ENCODE data around the gene CCDC116.

Gene CCDC116

GRCh38 chr22:21680830-21681565, 48.4 kb downstream of the CCDC116 start:
- Histone ChIP-seq H3K9me3 (ENCODE audit: control insufficient read depth in 1 of 2, low read length in 2 of 2) (no peaks in the 10 kb centered on the region), H3K36me3 (ENCODE audit: control insufficient read depth in 1 of 2, insufficient read depth in 2 of 2, low read length in 2 of 2) (peaks cover 18 to 50% of the 10 kb centered on the region in 2 donors), H3K27me3 (ENCODE audit: low read depth, low read length) (no peaks in the 10 kb centered on the region), H3K27ac (ENCODE audit: low read length) (no peak overlapping the region), H3K4me3 (ENCODE audit: low read depth in 1 of 2, low read length in 2 of 2) (no peak overlapping the region), H3K4me1 (ENCODE audit: control insufficient read depth in 1 of 2, insufficient read depth in 2 of 2, low read length in 2 of 2) (no peaks in the 10 kb centered on the region)

- H3K36me3 ChIP-seq (ENCODE audit: control insufficient read depth in 1 of 2, insufficient read depth in 2 of 2, low read length in 2 of 2) = peaks cover 18 to 56% of the 10 kb centered on the region in 2 donors
- no peak overlapping the region for H3K27ac ChIP-seq (ENCODE audit: low read length)
- no peaks in the 10 kb centered on the region for H3K27me3 ChIP-seq (ENCODE audit: low read depth, low read length)
- no peaks in the 10 kb centered on the region for H3K9me3 ChIP-seq (ENCODE audit: control insufficient read depth in 1 of 2, low read length in 2 of 2)
- H3K4me3 ChIP-seq (ENCODE audit: low read depth in 1 of 2, low read length in 2 of 2) = no peak overlapping the region
- H3K4me1 ChIP-seq (ENCODE audit: control insufficient read depth in 1 of 2, insufficient read depth in 2 of 2, low read length in 2 of 2) = no peaks in the 10 kb centered on the region
Observed at GRCh38 chr22:21681566-21682370, 49.2 kb downstream of the CCDC116 start.

- Histone ChIP-seq H3K4me1 (ENCODE audit: control insufficient read depth in 1 of 2, insufficient read depth in 2 of 2, low read length in 2 of 2) (no peaks in the 10 kb centered on the region), H3K27me3 (ENCODE audit: low read depth, low read length) (no peaks in the 10 kb centered on the region), H3K27ac (ENCODE audit: low read length) (no peak overlapping the region), H3K4me3 (ENCODE audit: low read depth in 1 of 2, low read length in 2 of 2) (no peak overlapping the region), H3K9me3 (ENCODE audit: control insufficient read depth in 1 of 2, low read length in 2 of 2) (no peaks in the 10 kb centered on the region), H3K36me3 (ENCODE audit: control insufficient read depth in 1 of 2, insufficient read depth in 2 of 2, low read length in 2 of 2) (peaks cover 22 to 60% of the 10 kb centered on the region in 2 donors)
Observed at GRCh38 chr22:21682385-21683175, 50.0 kb downstream of the CCDC116 start.

- Histone ChIP-seq H3K4me3 (ENCODE audit: low read depth in 1 of 2, low read length in 2 of 2) (no peak overlapping the region), H3K36me3 (ENCODE audit: control insufficient read depth in 1 of 2, insufficient read depth in 2 of 2, low read length in 2 of 2) (peaks cover 22 to 65% of the 10 kb centered on the region in 2 donors), H3K9me3 (ENCODE audit: control insufficient read depth in 1 of 2, low read length in 2 of 2) (no peaks in the 10 kb centered on the region), H3K27ac (ENCODE audit: low read length) (no peak overlapping the region), H3K27me3 (ENCODE audit: low read depth, low read length) (no peaks in the 10 kb centered on the region), H3K4me1 (ENCODE audit: control insufficient read depth in 1 of 2, insufficient read depth in 2 of 2, low read length in 2 of 2) (no peaks in the 10 kb centered on the region)
Observed at GRCh38 chr22:21683401-21683811, 50.8 kb downstream of the CCDC116 start.

GRCh38 chr22:21684492-21685163, 52.1 kb downstream of the CCDC116 start:
- Histone ChIP-seq H3K36me3 (ENCODE audit: control insufficient read depth in 1 of 2, insufficient read depth in 2 of 2, low read length in 2 of 2) (peaks cover 22 to 77% of the 10 kb centered on the region in 2 donors), H3K27me3 (ENCODE audit: low read depth, low read length) (no peaks in the 10 kb centered on the region), H3K27ac (ENCODE audit: low read length) (no peak overlapping the region), H3K9me3 (ENCODE audit: control insufficient read depth in 1 of 2, low read length in 2 of 2) (no peaks in the 10 kb centered on the region), H3K4me3 (ENCODE audit: low read depth in 1 of 2, low read length in 2 of 2) (no peak overlapping the region), H3K4me1 (ENCODE audit: control insufficient read depth in 1 of 2, insufficient read depth in 2 of 2, low read length in 2 of 2) (no peaks in the 10 kb centered on the region)

GRCh38 chr22:21685164-21685513, 52.6 kb downstream of the CCDC116 start:
- H3K36me3 ChIP-seq (ENCODE audit: control insufficient read depth in 1 of 2, insufficient read depth in 2 of 2, low read length in 2 of 2) = peaks cover 22 to 80% of the 10 kb centered on the region in 2 donors
- H3K27ac ChIP-seq (ENCODE audit: low read length) = no peak overlapping the region
- H3K27me3 ChIP-seq (ENCODE audit: low read depth, low read length) = no peaks in the 10 kb centered on the region
- no peak overlapping the region for H3K4me3 ChIP-seq (ENCODE audit: low read depth in 1 of 2, low read length in 2 of 2)
- no peaks in the 10 kb centered on the region for H3K9me3 ChIP-seq (ENCODE audit: control insufficient read depth in 1 of 2, low read length in 2 of 2)
- no peaks in the 10 kb centered on the region for H3K4me1 ChIP-seq (ENCODE audit: control insufficient read depth in 1 of 2, insufficient read depth in 2 of 2, low read length in 2 of 2)

GRCh38 chr22:21686193-21686608, 53.6 kb downstream of the CCDC116 start:
- Histone ChIP-seq H3K4me3 (ENCODE audit: low read depth in 1 of 2, low read length in 2 of 2) (no peak overlapping the region), H3K36me3 (ENCODE audit: control insufficient read depth in 1 of 2, insufficient read depth in 2 of 2, low read length in 2 of 2) (peaks cover 22 to 76% of the 10 kb centered on the region in 2 donors), H3K4me1 (ENCODE audit: control insufficient read depth in 1 of 2, insufficient read depth in 2 of 2, low read length in 2 of 2) (no peaks in the 10 kb centered on the region), H3K27me3 (ENCODE audit: low read depth, low read length) (no peaks in the 10 kb centered on the region), H3K27ac (ENCODE audit: low read length) (no peak overlapping the region), H3K9me3 (ENCODE audit: control insufficient read depth in 1 of 2, low read length in 2 of 2) (no peaks in the 10 kb centered on the region)

Measured in muscle layer of duodenum (tissue), 2 donors.